HG02798 (cell line): Measurements from ENCODE around the gene MRTFA.
"Not testable (repeated sequence)": the region's sequence is repeated elsewhere in the genome, so short reads cannot be mapped to it uniquely, and the experiment has no call there.

Experiments used
- ATAC-seq: cut with Tn5 transposase; IDR thresholded peaks from one replicate; pipeline ENCODE4 v1.9.1; 2021; ENCODE audit warnings: mild to moderate bottlenecking; ENCODE audit not compliant: unreplicated experiment, poor library complexity

The MRTFA gene

DNA sequence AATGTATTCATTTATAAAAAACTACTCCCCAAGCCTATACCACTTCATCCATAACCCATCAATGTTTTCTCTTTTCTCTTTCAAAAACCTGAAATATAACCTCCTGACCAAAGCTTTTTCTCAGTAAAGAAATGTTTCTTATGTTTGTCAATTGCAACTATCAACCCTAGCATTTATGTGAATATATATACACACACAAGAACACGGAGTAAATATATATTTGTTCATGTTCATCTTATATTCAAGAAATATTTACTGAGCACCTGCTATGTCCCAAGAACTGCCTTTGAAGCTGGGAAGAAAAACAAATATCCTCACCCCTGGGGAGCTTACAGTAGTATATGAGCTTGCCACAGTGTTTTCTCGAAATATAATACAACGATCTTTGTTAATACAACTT is 3.5 kb downstream of the MRTFA start:
- ATAC-seq, result no peak

DNA sequence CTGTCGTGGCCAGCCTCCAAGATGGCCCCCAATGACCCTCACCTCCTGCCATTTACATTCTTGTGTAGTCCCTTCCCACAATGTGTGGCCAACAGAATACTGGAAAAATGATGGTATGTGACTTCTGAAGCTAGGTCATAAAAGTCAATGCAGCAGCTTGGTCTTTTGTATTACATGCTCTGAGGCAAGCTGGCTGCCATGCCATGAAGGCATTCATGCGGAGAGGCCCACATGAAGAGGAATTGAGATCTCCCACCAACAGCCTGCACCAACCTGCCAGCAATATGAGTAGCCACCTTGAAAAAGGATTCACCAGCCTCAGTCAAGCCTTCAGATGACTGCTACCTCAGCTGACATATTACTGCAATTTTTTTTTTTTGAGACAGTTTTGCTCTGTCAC is 4.6 kb downstream of the MRTFA start:
- no peak for ATAC-seq

DNA sequence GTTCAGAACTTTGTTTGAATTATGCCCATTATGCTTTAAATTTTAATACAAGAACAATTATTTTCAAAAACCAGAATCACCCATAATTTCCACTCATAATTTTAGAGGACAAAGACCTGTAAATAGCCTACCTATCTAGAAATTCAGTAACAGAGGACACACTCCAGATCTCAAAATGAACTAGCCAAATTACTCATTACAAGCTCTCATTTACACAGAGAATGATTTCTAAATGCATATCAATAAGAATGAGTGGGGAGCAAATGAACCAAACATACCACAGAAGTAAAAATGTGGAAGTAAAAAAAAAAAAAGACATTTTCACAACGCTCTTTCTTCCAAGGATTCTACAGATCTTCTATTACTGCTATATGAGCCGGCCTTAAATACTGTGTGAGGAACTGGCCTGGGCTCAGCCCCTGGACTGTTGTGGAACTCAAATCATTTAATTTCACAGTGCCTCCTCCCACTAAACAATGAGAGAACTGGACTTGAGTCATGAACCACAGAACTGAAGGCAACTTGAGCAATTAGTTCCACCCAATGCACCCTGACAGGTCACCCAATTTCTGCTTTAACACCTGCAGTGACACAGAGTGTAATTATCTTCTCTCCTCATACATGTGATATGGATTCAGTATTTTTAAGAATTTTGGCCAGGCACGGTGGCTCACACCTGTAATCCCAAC is 8.0 kb downstream of the MRTFA start:
- ATAC-seq, result no peak

DNA sequence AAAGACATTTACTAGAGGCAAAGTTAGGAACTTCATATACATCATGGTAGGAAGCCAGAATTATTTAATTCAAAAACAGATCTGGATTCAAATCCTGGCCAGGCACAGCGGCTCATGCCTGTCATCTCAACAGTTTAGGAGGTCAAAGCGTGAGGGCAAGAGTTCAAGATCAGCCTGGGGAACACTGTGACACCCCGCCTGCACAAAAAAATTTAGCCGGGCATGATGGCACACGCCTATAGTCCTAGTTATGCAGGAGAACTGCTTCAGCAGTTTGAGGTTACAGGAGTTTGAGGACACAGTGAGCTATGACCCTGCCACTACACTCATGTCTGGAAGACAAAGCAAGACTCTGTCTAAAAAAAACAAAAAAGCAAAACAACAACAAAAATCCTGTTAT is 8.9 kb downstream of the MRTFA start:
- no peak for ATAC-seq

DNA sequence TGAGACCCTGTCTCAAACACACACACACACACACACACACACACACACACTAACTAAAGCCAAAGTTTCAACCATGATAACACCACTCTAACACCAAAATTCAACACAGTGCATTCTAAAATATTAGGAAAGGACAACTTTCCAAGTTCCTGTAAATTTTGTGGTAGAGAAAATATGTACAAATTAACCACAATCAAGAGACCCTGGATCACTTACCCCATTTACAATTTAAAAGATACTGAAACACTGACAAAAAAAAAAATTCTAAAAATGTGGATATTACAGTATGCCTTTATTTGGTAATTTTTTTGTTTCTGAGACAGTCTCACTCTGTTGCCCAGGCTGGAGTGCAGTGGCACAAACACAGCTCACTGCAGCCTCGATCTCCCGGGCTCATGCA is 9.7 kb downstream of the MRTFA start:
- no peak for ATAC-seq

DNA sequence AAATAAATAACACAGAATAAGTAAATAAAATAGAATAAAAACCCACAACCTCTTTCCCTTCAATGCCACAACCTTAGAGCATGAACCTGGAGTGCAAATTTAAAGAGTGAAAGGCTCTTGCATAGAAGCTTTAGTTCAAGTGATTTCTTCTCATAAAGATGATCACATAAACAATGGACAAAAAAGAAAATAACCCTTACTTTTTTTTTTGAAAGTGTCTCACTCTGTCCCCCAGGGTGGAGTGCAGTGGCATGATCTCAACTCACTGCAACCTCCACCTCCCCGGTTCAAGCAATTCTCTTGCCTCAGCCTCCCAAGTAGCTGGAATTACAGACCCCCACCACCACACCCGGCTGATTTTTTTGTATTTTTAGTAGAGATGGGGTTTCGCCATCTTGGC is 10.7 kb downstream of the MRTFA start:
- ATAC-seq, result not testable (repeated sequence)

DNA sequence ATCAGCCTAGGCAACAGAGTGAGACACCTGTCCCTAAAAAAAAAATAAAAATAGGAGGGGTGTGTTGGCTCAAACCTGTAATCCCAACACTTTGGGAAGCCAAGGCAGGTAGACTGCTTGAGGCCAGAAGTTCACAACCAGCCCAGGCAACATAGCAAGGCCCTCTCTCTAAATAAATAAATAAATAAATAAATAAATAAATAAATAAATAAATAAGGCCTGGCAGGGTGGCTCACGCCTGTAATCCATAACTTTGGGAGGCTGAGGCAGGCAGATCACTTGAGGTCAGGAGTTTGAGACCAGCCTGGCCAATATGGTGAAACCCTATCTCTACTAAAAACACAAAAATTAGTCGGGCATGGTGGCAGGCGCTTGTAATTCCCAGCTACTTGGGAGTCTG is 11.2 kb downstream of the MRTFA start:
- not testable (repeated sequence) for ATAC-seq

DNA sequence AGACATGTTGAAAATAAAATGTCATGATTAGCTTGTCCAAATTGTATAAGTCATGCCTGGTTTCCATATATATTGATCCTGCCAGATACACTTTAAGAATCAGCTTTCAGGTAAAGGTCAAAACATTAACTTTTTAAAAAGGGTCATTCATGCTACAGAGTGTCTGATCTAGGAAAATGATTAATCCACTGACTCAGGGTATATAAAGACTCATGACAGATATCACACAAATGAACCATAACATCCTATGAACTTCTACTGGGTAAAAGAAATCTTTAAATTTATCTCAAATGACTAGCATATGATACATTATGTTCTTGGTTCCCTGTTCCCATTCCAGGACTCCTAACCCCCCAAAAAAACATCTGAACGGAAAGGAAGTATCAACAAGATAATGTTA is 11.7 kb downstream of the MRTFA start:
- no peak for ATAC-seq

DNA sequence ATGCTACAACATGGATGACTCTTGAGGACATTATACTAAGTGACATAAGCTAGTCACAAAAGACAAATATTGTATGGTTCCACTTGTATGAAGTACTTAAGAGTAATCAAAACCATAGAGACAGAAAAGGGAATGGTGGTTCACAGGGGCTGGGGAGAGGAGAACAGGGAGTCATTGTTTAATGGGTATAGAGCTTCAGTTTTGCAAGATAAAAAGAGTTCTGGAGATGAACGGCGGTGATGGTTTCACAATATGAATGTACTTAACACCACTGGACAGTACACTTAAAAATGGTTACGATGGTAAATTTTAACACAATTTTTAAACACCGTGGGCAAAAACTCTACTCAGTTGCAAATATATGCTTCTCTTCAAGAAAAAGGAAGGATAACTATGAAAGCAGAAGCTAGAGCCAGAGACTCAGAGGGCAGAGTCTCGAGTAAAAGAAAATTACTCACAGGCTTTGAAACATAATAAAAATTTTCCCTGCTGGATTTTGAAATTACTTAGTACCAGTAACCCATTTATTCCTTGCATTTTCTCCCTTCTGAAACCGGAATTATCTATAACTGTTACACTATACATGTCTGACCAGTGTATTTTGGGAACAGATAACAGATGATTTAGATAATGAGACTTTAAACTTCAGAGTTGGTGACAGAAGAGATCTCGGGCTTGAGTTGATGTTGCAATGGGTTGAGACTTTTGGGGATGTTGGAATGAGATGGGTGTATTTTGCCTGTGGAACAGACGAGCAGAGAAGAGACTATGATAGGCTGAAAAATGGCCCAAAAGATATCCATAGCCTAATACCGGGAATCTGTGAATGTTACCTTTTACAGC is 15.0 kb downstream of the MRTFA start:
- ATAC-seq, result no peak

DNA sequence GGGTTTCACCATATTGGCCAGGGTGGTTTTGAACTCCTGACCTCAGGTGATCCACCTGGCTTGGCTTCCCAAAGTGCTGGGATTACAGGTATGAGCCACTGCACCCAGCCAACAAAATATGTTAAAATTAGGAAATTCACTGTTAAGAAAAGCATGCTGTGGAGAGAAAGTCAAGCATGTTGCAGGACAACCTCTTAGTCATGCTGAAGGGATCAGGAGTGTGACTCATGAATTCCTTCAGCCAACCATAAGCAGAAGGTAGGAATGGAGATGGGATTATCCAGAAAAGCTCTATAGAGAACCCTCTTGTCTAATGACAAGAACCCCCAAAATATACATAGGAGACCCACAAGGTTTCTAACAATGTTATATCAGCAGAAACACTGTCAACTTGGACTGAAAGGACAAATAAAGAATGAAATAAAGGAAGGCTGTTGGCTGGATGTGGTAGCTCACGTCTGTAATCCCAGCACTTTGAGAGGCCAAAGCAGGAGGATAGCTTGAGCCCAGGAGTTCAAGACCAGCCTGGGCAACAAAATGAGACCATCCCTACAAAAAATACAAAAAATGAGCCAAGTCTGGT is 16.0 kb downstream of the MRTFA start:
- no peak for ATAC-seq

DNA sequence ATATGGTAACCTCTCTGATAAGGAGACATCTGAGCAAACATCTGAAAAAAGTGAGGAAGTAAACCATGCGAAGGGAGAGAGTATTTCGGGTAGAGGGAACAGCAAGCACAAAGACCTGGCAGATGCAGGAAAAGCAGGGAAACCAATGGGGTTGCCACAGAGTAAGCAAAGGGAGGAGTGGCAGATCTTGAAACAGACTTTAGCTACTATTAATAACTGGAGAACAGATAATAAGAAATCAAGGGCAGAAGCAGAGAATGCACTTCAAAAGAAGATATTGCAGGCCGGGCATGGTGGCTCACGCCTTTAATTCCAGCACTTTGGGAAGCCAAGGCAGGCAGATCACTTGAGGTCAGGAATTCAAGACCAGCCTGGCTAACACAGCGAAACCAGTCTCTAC is 18.1 kb downstream of the MRTFA start:
- no peak for ATAC-seq

DNA sequence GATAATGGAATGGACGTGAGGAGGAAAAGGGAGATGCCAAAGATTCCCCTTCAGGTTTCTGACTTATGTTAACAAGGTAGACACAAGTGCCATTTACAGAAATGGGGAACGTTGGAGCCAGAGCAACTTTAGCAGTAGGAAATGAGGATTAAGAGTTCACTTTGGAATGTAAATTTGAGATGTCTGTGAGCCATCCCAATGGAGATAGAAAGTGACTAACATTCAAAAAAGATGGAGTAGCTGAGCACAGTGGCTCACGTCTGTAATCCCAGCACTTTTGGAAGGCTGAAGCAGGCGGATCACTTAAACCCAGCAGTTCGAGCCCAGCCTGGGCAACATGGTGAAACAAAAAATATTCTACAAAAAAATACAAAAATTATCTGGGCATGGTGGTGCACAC is 19.9 kb downstream of the MRTFA start:
- ATAC-seq, result no peak

DNA sequence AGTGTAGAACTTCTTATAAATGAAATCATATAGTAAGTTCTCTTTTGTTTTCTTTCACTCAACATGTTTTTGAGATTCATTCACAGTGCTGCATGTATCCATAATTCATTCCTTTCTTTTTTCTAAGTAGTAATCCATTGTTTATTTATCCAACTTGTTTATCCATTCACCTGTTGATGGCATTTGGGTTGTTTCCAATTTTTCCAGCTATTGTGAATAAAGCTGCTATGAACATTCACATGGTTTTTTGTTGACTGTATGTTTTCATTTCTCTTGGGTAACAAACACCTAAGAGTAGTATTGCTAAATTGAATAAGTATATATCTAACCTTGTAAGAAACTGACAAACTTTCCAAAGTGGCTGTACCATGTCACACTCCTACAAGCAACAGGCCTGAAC is 23.5 kb downstream of the MRTFA start:
- no peak for ATAC-seq

DNA sequence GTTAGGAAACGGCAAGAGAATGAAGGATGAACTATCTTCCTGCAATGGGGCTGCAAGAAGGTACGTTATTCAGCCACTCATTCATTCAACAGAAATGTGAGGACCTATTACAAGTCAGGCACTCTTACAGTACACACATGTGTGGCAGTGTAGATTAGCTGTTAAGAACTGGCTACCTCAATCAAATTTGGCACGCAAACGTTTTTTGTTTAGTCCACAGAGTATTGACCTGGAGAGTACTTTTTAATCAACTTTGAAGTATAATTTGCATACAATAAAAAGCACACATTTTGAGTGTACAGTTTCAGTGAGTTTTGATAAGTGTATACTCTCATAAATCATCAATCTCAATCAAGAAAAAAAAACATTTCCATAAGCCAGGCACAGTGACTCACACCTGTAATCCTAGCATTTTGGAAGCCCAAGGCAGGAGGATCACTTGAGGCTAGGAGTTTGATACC is 24.2 kb downstream of the MRTFA start:
- ATAC-seq, result no peak

DNA sequence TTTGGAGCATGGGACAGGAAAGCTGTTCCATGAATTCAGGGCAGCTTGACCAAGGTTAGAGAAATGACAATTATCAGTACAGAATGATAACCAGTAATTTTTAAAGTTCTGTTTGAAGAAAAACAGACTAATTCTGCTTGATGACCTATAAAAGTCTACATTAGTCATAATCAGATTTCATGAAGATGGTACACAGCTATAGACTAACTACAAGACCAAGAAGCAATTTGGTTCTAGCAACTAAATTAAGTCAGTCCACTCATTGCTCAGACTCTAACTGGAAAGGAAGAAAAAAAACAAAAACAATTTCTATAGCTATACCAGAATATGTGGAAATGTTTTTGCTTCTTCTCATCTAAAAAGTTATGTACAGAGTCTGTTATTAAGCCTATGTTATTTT is 24.9 kb downstream of the MRTFA start:
- ATAC-seq, result no peak

DNA sequence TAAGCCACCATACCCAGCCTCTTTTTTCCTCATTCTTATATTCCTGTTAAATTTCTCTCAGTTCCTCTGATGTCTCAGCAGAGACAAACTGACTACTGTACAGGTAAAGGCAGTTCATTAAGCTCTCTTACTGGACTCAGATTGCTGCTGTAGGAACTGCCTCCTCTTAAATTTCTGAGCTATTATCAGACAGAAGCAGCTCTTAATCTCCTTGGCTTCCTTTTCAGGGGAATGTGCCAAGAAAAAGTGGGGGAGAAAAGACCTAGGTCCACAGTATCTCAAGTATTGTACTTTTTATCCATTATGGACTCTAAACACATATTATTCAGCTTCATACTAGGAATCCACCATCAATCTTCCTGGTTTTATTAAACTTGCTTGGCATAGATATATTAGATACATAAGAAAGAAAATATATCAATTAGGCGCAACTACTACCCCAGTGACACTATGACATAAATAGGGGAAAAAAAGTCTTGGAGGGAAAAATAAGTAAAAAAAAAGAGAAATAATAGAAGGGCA is 26.1 kb downstream of the MRTFA start:
- no peak for ATAC-seq

DNA sequence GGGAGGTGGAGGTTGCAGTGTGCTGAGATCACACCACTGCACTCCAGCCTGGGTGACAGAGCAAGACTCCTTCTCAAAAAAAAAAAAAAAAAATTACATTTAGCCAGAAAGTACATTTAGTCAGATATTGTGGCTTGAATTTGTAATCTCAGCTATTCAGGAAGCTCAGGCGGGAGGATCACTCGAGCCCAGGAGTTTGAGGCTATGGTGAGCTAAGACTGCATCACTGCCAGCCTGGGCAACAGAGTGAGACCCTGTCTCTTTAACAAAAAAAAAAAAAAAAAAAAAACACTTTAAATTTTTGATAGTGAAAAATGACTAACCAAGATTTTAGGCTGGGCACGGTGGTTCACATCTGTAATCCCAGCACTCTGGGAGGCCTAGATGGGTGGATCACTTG is 27.3 kb downstream of the MRTFA start:
- ATAC-seq, result no peak

DNA sequence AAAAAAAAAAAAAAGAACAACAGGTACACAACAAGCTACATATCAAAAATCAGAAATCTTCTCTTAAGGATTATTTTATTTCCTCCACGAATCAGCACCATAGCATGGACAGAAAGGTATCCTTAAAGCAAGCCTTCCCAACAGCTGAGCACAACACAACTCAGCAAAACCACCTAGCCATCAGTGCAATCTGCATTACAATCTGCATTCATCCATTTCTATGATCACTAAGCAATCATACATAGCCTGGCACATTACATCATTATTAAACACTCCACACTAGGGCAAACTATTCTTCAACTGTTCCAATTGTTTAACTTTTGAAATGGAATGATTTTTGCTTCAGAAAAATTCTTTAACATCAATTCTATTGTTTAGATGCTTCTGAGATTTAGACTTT is 29.0 kb downstream of the MRTFA start:
- no peak for ATAC-seq

DNA sequence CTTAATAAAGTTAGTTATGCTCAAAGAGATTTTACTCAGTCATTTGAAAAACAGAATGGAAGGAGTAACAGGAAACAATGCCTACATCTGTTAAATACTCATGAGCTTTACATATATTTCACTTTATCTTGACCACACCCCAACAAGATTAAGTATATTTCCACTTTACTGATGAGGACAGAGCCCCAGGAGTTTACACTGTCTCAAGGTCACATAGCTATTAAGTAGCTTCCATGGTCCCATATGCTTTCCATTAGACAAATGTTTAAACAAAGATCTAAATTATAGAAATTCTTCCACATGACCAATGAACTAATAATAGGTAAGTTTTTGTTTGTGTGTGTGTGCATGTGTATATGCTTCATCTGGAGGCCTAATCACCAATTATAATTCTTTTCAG is 30.2 kb downstream of the MRTFA start:
- ATAC-seq, result no peak

DNA sequence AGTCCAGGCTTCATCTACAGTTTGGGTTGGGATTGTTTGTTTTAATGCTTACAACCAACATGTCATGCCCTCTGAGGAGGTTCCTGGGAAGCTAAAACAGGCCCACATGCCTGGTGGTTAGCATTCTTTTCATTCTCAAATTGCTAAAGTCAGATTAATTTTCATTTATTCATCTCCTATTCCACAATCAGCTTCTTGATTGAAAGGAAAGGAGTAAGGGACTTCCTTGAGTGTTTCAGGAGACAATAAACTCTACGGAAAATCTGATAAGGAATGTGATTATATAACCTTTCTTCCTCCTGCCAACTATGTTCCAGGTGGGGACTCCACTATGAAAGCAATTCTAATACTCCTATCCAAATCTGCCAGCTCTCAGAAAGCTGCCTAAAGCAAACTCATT is 30.8 kb downstream of the MRTFA start:
- no peak for ATAC-seq

DNA sequence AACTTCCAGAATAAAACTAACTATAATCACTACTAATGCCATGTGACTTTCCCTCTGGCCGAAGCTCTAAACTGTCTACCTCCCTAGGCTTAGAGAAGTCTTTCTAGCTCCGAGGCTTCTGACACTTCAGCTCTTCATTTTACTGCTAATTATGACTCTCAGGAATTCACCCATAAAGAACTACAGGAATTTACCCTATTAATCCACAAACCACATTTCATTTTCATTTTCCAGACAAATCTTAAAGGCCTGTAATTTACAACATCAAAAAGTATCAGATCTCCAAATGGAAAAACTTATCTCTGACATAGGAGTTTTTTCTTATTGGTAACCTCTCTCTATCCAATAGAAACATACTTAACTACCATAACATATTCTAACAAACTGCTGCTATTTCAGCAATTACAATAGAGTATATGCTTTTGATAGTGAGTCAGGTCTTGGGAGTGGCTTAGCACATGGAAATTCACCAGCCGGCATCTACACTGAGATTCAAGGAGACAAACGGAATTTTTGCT is 33.4 kb downstream of the MRTFA start:
- no peak for ATAC-seq
